Activated naive CD8-positive, alpha-beta T cell (primary cell): Measurements from ENCODE around the gene TRAF1.
A peak's percentile ranks its signal among the peaks of the same experiment; 100 is the strongest.

ENCODE experiments used
- H3K27ac Mint-ChIP-seq: one replicate; pipeline ENCODE4 v1.8.0; 2021; ENCODE audit warnings: mixed read lengths
- H3K27me3 Mint-ChIP-seq: one replicate; pipeline ENCODE4 v1.8.0; 2021; ENCODE audit warnings: mixed read lengths
- H3K36me3 Mint-ChIP-seq: one replicate; pipeline ENCODE4 v1.8.0; 2021; ENCODE audit warnings: mixed read lengths
- H3K4me1 Mint-ChIP-seq: one replicate; pipeline ENCODE4 v1.8.0; 2021; ENCODE audit warnings: low read depth, mixed read lengths
- H3K4me3 Mint-ChIP-seq: one replicate; pipeline ENCODE4 v1.8.0; 2021; ENCODE audit warnings: mild to moderate bottlenecking, mixed read lengths
- H3K9me3 Mint-ChIP-seq: one replicate; pipeline ENCODE4 v1.8.0; 2021; ENCODE audit warnings: low read depth, mixed read lengths

Gene TRAF1

DNA sequence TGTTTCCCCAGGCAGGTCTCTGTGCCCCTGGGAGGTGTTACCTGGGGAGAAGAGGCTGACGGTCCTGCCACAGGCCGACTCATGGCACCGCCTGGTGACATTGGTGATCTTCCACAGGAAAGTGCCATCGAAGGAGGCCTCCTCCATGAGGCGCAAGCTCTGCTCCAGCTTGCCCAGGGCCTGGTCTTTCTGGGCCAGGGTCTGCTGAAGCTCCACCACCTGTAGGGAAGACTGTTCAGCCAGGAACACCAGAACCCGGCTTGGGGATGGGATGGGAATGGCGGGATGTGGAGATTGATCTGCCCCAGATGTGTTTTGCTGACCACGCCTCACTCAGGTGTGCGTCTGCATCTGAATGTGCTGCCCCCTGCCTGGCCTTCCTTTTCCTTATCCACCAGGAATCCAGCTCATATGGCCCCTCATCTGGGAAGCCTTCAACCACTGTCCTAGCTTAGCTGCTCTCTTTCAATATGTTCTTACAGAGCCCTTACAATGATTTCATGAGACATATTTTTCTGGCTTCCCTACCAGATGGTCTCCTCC is 15.2 kb downstream of the TRAF1 start:
- Mint-ChIP-seq H3K4me1 (peaks cover 91% of the 10 kb centered on the region), H3K4me3 (peak overlapping the region; percentile 74), H3K9me3 (no peaks in the 10 kb centered on the region), H3K36me3 (peaks cover 32% of the 10 kb centered on the region), H3K27ac (peak overlapping the region; percentile 90), H3K27me3 (no peaks in the 10 kb centered on the region)

DNA sequence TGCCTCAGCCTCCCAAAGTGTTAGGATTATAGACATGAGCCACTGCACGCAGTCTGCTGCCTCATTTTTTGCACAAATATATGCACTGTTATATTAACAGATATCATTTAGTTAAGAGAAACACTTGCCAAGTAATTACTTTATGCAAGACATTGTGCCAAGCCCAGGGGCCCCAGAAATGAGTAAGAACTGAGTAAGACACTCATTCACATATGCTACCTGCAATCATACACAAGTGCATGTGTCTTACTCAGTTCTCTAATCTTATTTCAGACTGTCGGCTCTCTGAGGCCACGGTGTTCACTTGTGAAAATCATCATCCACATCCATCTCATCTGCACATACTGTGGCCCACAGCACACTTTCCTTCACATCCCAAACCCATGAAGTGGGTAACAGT is 16.0 kb downstream of the TRAF1 start:
- peaks cover 92% of the 10 kb centered on the region for H3K4me1 Mint-ChIP-seq
- H3K9me3 Mint-ChIP-seq: no peaks in the 10 kb centered on the region
- peaks cover 30% of the 10 kb centered on the region for H3K36me3 Mint-ChIP-seq
- H3K27ac Mint-ChIP-seq: peak overlapping the region; percentile 90
- H3K4me3 Mint-ChIP-seq: peak overlapping the region; percentile 74
- H3K27me3 Mint-ChIP-seq: no peaks in the 10 kb centered on the region

GRCh38 chr9:120909904-120910303 is 16.7 kb downstream of the TRAF1 start:
- Mint-ChIP-seq H3K36me3 (peaks cover 33% of the 10 kb centered on the region), H3K27ac (peak overlapping the region; percentile 90), H3K27me3 (no peaks in the 10 kb centered on the region), H3K9me3 (no peaks in the 10 kb centered on the region), H3K4me1 (peaks cover 93% of the 10 kb centered on the region), H3K4me3 (peak overlapping the region; percentile 74)

DNA sequence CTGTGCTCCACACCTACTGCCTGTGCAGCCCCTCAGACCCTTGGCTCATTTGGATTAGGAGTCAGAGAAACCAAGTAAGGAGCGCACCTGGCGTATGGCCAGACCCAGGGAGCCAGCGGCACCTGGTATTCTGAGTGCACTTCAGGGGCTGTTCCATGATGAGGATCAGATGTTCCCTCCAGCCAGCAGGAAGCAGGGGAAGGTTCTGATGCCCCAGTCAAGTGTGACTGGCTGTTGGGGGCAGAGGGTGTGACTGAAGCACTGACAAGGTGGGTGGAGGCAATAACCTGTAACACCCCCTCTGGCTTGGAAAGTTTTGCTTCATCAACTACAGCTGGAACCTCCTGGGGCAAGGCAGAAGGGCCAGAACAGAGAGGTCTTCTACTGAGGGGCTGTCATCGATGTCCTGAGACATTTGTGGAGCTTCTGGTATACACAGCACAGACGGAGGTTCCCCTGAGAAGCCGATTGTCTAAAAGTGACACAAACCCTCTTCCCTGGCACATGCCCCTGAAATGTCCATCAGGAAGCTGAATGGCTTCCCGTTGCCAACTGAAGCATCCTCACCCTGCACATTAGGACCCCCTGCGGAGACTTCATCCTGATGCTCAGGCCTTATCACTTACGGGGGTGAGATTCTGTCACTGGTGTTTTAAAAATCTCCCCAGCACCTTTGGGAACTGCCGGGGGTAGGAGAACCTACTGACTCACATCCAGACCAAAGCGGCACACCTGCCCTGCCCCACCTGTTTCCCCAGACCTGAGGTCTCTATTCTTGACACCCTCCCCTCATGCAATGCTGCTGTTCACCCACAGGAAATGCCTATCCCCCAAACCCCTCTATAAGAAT is 21.1 kb downstream of the TRAF1 start:
- Mint-ChIP-seq H3K36me3 (peaks cover 28% of the 10 kb centered on the region), H3K27me3 (no peaks in the 10 kb centered on the region), H3K9me3 (no peaks in the 10 kb centered on the region), H3K4me3 (peak overlapping the region; percentile 67), H3K27ac (peak overlapping the region; percentile 97), H3K4me1 (peaks cover 90% of the 10 kb centered on the region)

DNA sequence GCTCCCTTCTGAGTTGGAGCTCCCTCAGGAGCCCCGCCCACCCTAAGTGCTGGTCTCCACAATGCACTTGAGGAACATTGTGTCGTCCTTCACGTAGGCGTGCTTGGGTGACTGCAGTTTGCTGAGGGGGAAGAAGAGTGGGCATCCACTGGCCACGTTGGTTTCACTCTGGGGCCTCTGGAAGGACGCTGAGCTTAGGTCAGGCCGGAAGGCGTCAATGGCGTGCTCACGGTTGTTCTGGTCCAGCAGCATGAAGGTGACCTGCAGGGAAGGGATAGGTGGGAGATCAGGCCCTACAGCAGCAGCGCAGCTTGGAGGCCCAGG is 21.7 kb downstream of the TRAF1 start:
- Mint-ChIP-seq H3K4me1 (peaks cover 90% of the 10 kb centered on the region), H3K27ac (peak overlapping the region; percentile 97), H3K36me3 (peaks cover 22% of the 10 kb centered on the region), H3K4me3 (peak overlapping the region; percentile 67), H3K9me3 (no peaks in the 10 kb centered on the region), H3K27me3 (no peaks in the 10 kb centered on the region)

- H3K27me3 Mint-ChIP-seq: no peaks in the 10 kb centered on the region
- no peaks in the 10 kb centered on the region for H3K9me3 Mint-ChIP-seq
- H3K36me3 Mint-ChIP-seq: peaks cover 21% of the 10 kb centered on the region
- H3K4me3 Mint-ChIP-seq: peak overlapping the region; percentile 67
- peak overlapping the region; percentile 97 for H3K27ac Mint-ChIP-seq
- peaks cover 89% of the 10 kb centered on the region for H3K4me1 Mint-ChIP-seq
These were observed 22.3 kb downstream of the TRAF1 start for GRCh38 chr9:120904061-120904977.

DNA sequence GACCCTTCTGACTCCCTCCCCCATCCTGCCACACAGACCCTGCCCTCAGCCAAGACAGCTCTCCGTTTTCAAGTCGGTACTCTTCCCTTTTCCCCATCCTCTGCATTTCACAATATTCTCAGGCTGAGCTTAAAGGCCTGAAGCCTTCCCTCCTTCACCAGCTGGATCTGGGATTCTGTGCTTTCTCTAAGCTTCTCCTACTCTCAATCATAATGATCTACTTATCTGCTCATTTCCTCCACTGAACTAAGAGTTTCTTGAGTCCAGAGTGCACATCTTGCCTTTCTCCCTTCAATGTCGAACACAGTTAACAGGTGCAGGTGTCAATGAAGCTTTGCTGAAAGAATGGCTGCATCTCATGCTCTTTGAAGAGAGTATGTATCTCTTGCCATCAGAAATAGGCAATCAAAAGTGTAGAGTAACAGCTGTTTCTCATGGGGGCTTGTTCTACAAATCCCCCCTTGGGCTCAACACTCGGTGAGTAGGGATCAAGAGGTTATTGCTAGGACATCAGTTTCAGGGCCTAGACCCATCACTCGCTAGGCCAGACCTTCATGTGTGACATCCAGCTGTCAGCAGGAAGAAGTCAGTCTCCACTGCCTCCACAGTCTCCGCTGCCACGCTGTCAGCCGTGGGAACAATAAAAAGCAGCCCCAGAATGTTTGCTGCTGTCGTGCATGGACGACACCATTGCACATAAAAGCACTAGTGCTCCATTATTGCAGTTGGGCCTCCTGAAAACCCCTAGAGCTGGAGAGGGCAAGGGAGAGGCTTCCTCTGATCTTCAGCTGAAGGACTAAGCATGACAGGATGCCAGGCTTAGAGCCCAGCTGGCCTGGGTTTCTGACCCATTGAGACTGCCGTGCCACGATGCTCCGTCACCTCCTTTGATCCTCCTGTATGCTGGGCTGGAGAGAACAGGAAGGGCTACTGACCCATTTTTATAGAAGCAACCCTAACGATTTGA is 23.7 kb downstream of the TRAF1 start:
- H3K27me3 Mint-ChIP-seq: no peaks in the 10 kb centered on the region
- H3K4me3 Mint-ChIP-seq: peak overlapping the region; percentile 78
- peak overlapping the region; percentile 97 for H3K27ac Mint-ChIP-seq
- peaks cover 18% of the 10 kb centered on the region for H3K36me3 Mint-ChIP-seq
- peaks cover 91% of the 10 kb centered on the region for H3K4me1 Mint-ChIP-seq
- H3K9me3 Mint-ChIP-seq: no peaks in the 10 kb centered on the region

DNA sequence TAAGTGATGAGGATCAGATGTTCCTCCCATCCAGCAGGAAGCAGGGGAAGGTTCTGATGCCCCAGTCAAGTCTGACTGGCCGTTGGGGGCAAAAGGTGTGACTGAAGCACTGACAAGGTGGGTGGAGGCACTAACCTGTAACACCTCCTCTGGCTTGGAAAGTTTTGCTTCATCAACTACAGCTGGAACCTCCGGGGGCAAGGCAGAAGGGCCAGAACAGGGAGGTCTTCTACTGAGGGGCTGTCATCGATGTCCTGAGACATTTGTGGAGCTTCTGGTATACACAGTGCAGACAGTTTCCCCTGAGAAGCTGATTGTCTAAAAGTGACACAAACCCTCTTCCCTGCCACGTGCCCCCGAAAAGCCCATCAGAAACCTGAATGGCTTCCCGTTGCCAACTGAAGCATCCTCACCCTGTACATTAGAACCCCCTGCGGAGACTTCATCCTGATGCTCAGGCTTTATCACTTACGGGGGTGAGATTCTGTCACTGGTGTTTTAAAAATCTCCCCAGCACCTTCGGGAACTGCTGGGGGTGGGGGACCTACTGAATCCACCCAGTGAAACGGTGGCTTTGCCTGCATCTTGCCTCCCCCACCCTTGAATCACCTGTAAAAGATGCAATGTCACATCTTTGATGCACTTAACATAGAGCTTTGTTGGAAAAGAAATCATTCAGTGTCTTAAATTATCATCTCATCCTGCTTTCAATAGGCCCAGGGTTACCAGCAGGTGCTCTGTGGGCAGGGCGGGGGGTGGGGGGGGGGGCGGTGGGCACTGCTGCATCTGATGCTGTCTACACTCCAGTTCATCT is 24.6 kb downstream of the TRAF1 start:
- Mint-ChIP-seq H3K27me3 (no peaks in the 10 kb centered on the region), H3K4me1 (peaks cover 90% of the 10 kb centered on the region), H3K9me3 (no peaks in the 10 kb centered on the region), H3K27ac (peak overlapping the region; percentile 97), H3K4me3 (peak overlapping the region; percentile 46), H3K36me3 (peaks cover 16% of the 10 kb centered on the region)

GRCh38 chr9:120900824-120901223 is 25.8 kb downstream of the TRAF1 start:
- peak overlapping the region; percentile 77 for H3K27ac Mint-ChIP-seq
- peaks cover 88% of the 10 kb centered on the region for H3K4me1 Mint-ChIP-seq
- peak overlapping the region; percentile 53 for H3K4me3 Mint-ChIP-seq
- no peaks in the 10 kb centered on the region for H3K27me3 Mint-ChIP-seq
- peaks cover 14% of the 10 kb centered on the region for H3K36me3 Mint-ChIP-seq
- H3K9me3 Mint-ChIP-seq: no peaks in the 10 kb centered on the region

DNA sequence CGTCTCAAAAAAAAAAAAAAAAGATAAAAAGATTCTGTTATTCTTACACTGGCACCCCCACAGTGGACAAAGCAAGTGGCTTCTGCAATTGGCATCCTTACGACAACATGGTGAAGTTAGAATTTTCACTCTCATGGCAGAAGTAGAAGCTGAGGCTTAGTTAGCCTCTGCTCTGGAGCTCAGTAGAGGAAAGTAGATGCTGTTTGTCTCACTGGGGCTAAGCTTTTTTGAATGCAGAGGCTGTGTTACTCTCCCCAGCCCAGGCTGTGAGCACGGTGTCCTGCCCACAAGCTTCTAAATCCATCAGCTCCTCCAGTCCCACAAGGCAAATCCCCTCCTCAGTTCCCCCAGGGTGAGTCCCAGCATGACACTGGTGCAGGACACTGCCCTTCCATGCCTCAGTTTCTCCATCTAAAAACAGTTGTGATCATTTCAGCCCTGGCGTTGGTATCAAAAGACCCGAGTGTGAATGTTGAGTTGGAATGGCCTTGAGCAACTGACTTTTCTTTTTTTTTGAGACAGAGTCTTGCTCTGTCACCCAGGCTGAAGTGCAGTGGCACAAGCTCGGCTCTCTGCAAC is 27.0 kb downstream of the TRAF1 start:
- Mint-ChIP-seq H3K36me3 (peaks cover 11% of the 10 kb centered on the region), H3K27me3 (no peaks in the 10 kb centered on the region), H3K4me1 (peaks cover 82% of the 10 kb centered on the region), H3K4me3 (no peak overlapping the region), H3K27ac (peak overlapping the region; percentile 77), H3K9me3 (no peaks in the 10 kb centered on the region)

- H3K4me3 Mint-ChIP-seq: peak overlapping the region; percentile 9
- peaks cover 78% of the 10 kb centered on the region for H3K4me1 Mint-ChIP-seq
- H3K27ac Mint-ChIP-seq: peak overlapping the region; percentile 75
- H3K27me3 Mint-ChIP-seq: no peaks in the 10 kb centered on the region
- H3K9me3 Mint-ChIP-seq: no peaks in the 10 kb centered on the region
- peaks cover 12% of the 10 kb centered on the region for H3K36me3 Mint-ChIP-seq
These were observed 28.2 kb downstream of the TRAF1 start for GRCh38 chr9:120898396-120898795.

- Mint-ChIP-seq H3K27me3 (no peaks in the 10 kb centered on the region), H3K4me3 (no peak overlapping the region), H3K36me3 (peaks cover 7% of the 10 kb centered on the region), H3K27ac (peak overlapping the region; percentile 66), H3K4me1 (peaks cover 82% of the 10 kb centered on the region), H3K9me3 (no peaks in the 10 kb centered on the region)
These were observed 30.6 kb downstream of the TRAF1 start for GRCh38 chr9:120895951-120896350.
